ENCODE data around the gene ST7L. TPM values are rescaled to one million over a fixed set of nuclear protein-coding genes. Genes with fewer than 3 reads are reported as not detected.

Gene ST7L
- total RNA-seq, 2 experiments from 2014 or later = 25.5 to 29.8 TPM

DNA sequence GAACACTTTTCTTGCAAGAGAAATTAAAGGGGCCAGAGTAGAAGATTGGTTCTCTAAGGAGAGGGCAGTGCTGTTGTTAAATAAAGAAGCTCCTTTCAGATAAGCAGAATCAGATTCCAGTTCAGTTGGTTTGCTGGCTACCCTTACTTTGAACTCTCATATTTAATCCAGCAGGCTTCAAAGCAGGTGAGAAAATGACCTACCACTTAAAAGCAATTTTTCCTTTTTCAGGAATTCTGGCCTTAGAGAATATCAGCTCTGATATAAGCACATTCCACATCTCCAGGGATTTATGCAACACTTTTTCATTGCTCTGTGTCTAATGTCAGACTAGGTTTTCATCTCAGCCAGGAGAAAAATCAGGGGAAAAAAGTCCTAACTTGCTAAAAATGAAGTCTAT is 81.5 kb downstream of the ST7L start:
- Mint-ChIP-seq H3K4me3 (no peak overlapping the region), H3K27ac (no peak overlapping the region), H3K9me3 (no peaks in the 10 kb centered on the region), H3K4me1 (ENCODE audit: low read depth) (no peaks in the 10 kb centered on the region), H3K36me3 (ENCODE audit: low read depth) (peaks cover 43% of the 10 kb centered on the region), H3K27me3 (no peaks in the 10 kb centered on the region)
- H3K27me3 ChIP-seq (ENCODE audit: control insufficient read depth in 1 of 2, insufficient read depth in 2 of 2, low read length in 2 of 2) = no peaks in the 10 kb centered on the region
- no peaks in the 10 kb centered on the region for H3K4me1 ChIP-seq (ENCODE audit: insufficient read depth, low read length)
- TF ChIP-seq, protein P1, sequence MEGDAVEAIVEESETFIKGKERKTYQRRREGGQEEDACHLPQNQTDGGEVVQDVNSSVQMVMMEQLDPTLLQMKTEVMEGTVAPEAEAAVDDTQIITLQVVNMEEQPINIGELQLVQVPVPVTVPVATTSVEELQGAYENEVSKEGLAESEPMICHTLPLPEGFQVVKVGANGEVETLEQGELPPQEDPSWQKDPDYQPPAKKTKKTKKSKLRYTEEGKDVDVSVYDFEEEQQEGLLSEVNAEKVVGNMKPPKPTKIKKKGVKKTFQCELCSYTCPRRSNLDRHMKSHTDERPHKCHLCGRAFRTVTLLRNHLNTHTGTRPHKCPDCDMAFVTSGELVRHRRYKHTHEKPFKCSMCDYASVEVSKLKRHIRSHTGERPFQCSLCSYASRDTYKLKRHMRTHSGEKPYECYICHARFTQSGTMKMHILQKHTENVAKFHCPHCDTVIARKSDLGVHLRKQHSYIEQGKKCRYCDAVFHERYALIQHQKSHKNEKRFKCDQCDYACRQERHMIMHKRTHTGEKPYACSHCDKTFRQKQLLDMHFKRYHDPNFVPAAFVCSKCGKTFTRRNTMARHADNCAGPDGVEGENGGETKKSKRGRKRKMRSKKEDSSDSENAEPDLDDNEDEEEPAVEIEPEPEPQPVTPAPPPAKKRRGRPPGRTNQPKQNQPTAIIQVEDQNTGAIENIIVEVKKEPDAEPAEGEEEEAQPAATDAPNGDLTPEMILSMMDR (IDR thresholded peaks at IDR 0.05) = no peak
- ChIA-PET CTCF (interaction anchor here (0.7 to 1.4 kb wide), 3 partner anchors 10 to 1015 kb away, joined by 3 to 4 read pairs (median 3); no protein-coding TSS in a partner anchor), POLR2A (no interaction called here)
- ATAC-seq (ENCODE audit: poor library complexity) (no peak), DNase-seq (no peak)
- intact Hi-C loops (cut with DNase I, micrococcal nuclease) = no loop called here
- H3K27ac ChIP-seq (ENCODE audit: low read depth in 1 of 2, low read length in 2 of 2) = no peak overlapping the region
- H3K4me3 ChIP-seq (ENCODE audit: low read length) = no peak overlapping the region
- no peaks in the 10 kb centered on the region for H3K9me3 ChIP-seq (ENCODE audit: control insufficient read depth in 1 of 2, insufficient read depth in 1 of 2, low read length in 2 of 2)
- H3K36me3 ChIP-seq (ENCODE audit: insufficient read depth, low read length) = peaks cover 8% of the 10 kb centered on the region

DNA sequence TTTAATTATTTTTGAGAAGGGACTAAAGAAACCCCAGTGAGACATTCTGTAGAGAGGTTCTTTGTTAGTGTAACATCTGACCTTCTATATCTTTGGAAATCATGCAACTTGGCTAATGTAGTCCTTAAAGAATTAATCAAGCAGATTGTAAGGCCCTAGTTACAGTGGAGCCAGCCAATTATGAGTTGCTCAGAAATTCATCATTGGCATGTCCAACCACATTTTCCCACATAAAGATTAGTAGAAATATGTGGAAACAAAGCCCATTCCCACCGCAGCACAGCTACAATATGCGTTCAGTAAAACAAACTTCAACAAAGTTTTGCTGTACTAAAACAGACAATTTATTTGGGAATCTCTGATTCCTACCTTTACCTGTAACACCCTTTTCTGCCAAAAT is 82.4 kb downstream of the ST7L start:
- Histone ChIP-seq H3K4me1 (ENCODE audit: insufficient read depth, low read length) (no peaks in the 10 kb centered on the region), H3K4me3 (ENCODE audit: low read length) (no peak overlapping the region), H3K27ac (ENCODE audit: low read depth in 1 of 2, low read length in 2 of 2) (no peak overlapping the region), H3K9me3 (ENCODE audit: control insufficient read depth in 1 of 2, insufficient read depth in 1 of 2, low read length in 2 of 2) (no peaks in the 10 kb centered on the region), H3K36me3 (ENCODE audit: insufficient read depth, low read length) (peaks cover 8% of the 10 kb centered on the region), H3K27me3 (ENCODE audit: control insufficient read depth in 1 of 2, insufficient read depth in 2 of 2, low read length in 2 of 2) (no peaks in the 10 kb centered on the region)
- ChIA-PET POLR2A (no interaction called here), CTCF (interaction anchor here (0.7 kb wide), 1 partner anchor 15 kb away, joined by 3 read pairs; no protein-coding TSS in a partner anchor)
- Mint-ChIP-seq H3K27me3 (no peaks in the 10 kb centered on the region), H3K9me3 (no peaks in the 10 kb centered on the region), H3K27ac (no peak overlapping the region), H3K36me3 (ENCODE audit: low read depth) (peaks cover 42% of the 10 kb centered on the region), H3K4me1 (ENCODE audit: low read depth) (no peaks in the 10 kb centered on the region), H3K4me3 (no peak overlapping the region)
- DNase-seq = no peak
- ATAC-seq (ENCODE audit: poor library complexity) = no peak
- TF ChIP-seq, protein P1 (IDR thresholded peaks at IDR 0.05) = no peak
- intact Hi-C loops (cut with DNase I, micrococcal nuclease) = no loop called here

DNA sequence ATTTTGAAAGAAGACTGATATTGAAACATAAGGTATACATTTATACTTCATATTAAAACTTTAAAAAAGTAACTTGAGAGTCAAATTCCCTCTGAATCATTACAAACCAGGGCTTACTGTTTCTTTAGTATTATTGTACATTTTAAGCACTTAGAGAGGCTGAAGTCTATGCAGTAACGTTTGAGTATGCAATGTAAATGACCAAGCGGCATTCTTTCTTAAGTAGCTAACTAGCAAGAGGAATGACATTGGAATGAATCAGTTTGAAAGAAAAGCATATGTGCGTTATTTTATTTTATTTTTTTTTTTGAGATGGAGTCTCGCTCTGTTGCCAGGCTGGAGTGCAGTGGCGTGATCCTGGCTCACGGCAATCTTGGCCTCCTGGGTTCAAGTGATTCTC is 85.9 kb downstream of the ST7L start:
- Mint-ChIP-seq H3K4me3 (no peak overlapping the region), H3K4me1 (ENCODE audit: low read depth) (no peaks in the 10 kb centered on the region), H3K36me3 (ENCODE audit: low read depth) (peaks cover 17% of the 10 kb centered on the region), H3K27ac (no peak overlapping the region), H3K27me3 (no peaks in the 10 kb centered on the region), H3K9me3 (no peaks in the 10 kb centered on the region)
- ATAC-seq (ENCODE audit: poor library complexity) (no peak), DNase-seq (no peak)
- no peak overlapping the region for H3K4me3 ChIP-seq (ENCODE audit: low read length)
- no peaks in the 10 kb centered on the region for H3K9me3 ChIP-seq (ENCODE audit: control insufficient read depth in 1 of 2, insufficient read depth in 1 of 2, low read length in 2 of 2)
- no peak overlapping the region for H3K27ac ChIP-seq (ENCODE audit: low read depth in 1 of 2, low read length in 2 of 2)
- peaks cover 3% of the 10 kb centered on the region for H3K36me3 ChIP-seq (ENCODE audit: insufficient read depth, low read length)
- ChIA-PET CTCF (no interaction called here), POLR2A (no interaction called here)
- H3K27me3 ChIP-seq (ENCODE audit: control insufficient read depth in 1 of 2, insufficient read depth in 2 of 2, low read length in 2 of 2) = no peaks in the 10 kb centered on the region
- TF ChIP-seq, protein P1 (IDR thresholded peaks at IDR 0.05) = no peak
- intact Hi-C loops (cut with DNase I, micrococcal nuclease) = no loop called here
- H3K4me1 ChIP-seq (ENCODE audit: insufficient read depth, low read length) = no peaks in the 10 kb centered on the region

All from CD4-positive, alpha-beta T cell (primary cell).